ENCODE results near the gene SLC25A45.

Gene SLC25A45

GRCh38 chr11:65404638-65405339 is 22.3 kb upstream of the SLC25A45 start:
- no peak overlapping the region for H3K27ac ChIP-seq
- TF ChIP-seq CTCF (conservative IDR thresholded peaks at IDR 0.05) (no peak), ZFX (IDR thresholded peaks at IDR 0.05) (no peak)

GRCh38 chr11:65404210-65404609 is 21.8 kb upstream of the SLC25A45 start:
- TF ChIP-seq CTCF (conservative IDR thresholded peaks at IDR 0.05) (no peak), ZFX (IDR thresholded peaks at IDR 0.05) (no peak)
- H3K27ac ChIP-seq: no peak overlapping the region

- no peak overlapping the region for H3K27ac ChIP-seq
Observed at GRCh38 chr11:65403607-65404121, 21.2 kb upstream of the SLC25A45 start.

GRCh38 chr11:65402790-65403189 is 20.3 kb upstream of the SLC25A45 start:
- H3K27ac ChIP-seq: no peak overlapping the region
- TF ChIP-seq CTCF (conservative IDR thresholded peaks at IDR 0.05) (no peak), ZFX (IDR thresholded peaks at IDR 0.05) (no peak)

More at GRCh38 chr11:65403607-65404121, 21.2 kb upstream of the SLC25A45 start:
- TF ChIP-seq CTCF (conservative IDR thresholded peaks at IDR 0.05) (no peak), ZFX (IDR thresholded peaks at IDR 0.05) (no peak)

GRCh38 chr11:65401803-65402248 is 19.4 kb upstream of the SLC25A45 start:
- H3K27ac ChIP-seq: no peak overlapping the region
- TF ChIP-seq ZFX (IDR thresholded peaks at IDR 0.05) (no peak), CTCF (conservative IDR thresholded peaks at IDR 0.05) (no peak)

- TF ChIP-seq ZFX (IDR thresholded peaks at IDR 0.05) (no peak), CTCF (conservative IDR thresholded peaks at IDR 0.05) (no peak)
- no peak overlapping the region for H3K27ac ChIP-seq
Observed at GRCh38 chr11:65401073-65401802, 18.8 kb upstream of the SLC25A45 start.

Data from C4-2B (cell line).